ENCODE measurements around the gene ZNF423.

- TF ChIP-seq GATA3 (IDR thresholded peaks at IDR 0.05; ENCODE audit: low read depth, low read length) (no peak), GATA2 (IDR thresholded peaks at IDR 0.05; ENCODE audit: low read depth, low read length) (no peak)
These were observed 332.3 kb downstream of the ZNF423 start for GRCh38 chr16:49523435-49524159.

Data from SH-SY5Y (cell line).